MV-4-11 (cell line): ENCODE data around the gene ANKRD65.
"Not testable (repeated sequence)": the region's sequence is repeated elsewhere in the genome, so short reads cannot be mapped to it uniquely, and the experiment has no call there.

Source experiments
- DNase-seq: peaks from one replicate; lab custom pipeline; 2025; lab: John Stamatoyannopoulos, UW

Gene ANKRD65

DNA sequence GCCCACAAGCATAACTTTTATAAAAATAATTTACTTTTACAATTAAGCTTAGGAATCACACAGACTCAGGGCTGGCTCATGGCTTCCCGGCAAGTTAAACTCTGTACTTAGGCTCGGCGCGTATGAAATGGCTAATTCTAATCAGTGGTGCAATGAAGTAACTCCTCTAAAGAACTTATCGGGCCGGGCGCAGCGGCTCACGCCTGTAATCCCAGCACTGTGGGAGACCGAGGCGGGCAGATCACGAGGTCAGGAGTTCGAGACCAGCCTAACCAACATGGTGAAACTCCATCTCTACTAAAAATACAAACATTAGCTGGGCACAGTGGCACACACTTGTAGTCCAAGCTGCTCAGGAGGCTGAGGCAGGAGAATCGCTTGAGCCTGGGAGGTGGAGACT, 51.0 kb downstream of the ANKRD65 start:
- not testable (repeated sequence) for DNase-seq
